Suprapubic skin (tissue), 4 donors: ENCODE measurements around the gene OR4K15. TPM values are rescaled to one million over a fixed set of nuclear protein-coding genes. Genes with fewer than 3 reads are reported as not detected.

Experiments
- DNase-seq, 2 donors: peaks; one replicate each; pipeline ENCODE4 v3.0.0-alpha.2; 2019; ENCODE audit warnings: low spot score in 2 of 2
- H3K27ac ChIP-seq: fragments of 200-600 bp; sonication (generic); one replicate; pipeline ENCODE4 v1.5.1; 2019
- H3K27me3 ChIP-seq: fragments of 200-600 bp; sonication (generic); one replicate; pipeline ENCODE4 v1.5.1; 2019
- H3K36me3 ChIP-seq: fragments of 200-600 bp; sonication (generic); one replicate; pipeline ENCODE4 v1.5.1; 2019
- H3K4me1 ChIP-seq: fragments of 200-600 bp; sonication (generic); one replicate; pipeline ENCODE4 v1.5.1; 2019
- H3K4me3 ChIP-seq: fragments of 200-600 bp; sonication (generic); one replicate; pipeline ENCODE4 v1.5.1; 2019; ENCODE audit warnings: mild to moderate bottlenecking
- H3K9me3 ChIP-seq: fragments of 200-600 bp; sonication (generic); one replicate; pipeline ENCODE4 v1.5.1; 2019
- CTCF ChIP-seq, 2 donors: fragments of 200-600 bp in 1 of 2; fragments of 450-650 bp in 1 of 2; sonication (generic) in 1 of 2; IDR thresholded peaks; one replicate each; pipeline ENCODE4 v1.5.1; 2016 to 2019; ENCODE audit warnings: antibody characterized with exemption in 2 of 2, mild to moderate bottlenecking in 1 of 2, moderate library complexity in 1 of 2
- EP300 ChIP-seq: sonication (generic); formaldehyde crosslinking; IDR thresholded peaks from one replicate; pipeline ENCODE4 v1.6.1; 2017; ENCODE audit warnings: antibody characterized with exemption
- POLR2A ChIP-seq, 2 donors: fragments of 450-650 bp; IDR thresholded peaks; one replicate each; pipeline ENCODE4 v1.6.1; 2017; ENCODE audit warnings: antibody characterized with exemption in 2 of 2, mild to moderate bottlenecking in 2 of 2, moderate library complexity in 2 of 2
- POLR2AphosphoS5 ChIP-seq, 3 donors: sonication (generic); formaldehyde crosslinking; IDR thresholded peaks; one replicate each; pipeline ENCODE4 v1.6.1; 2017; ENCODE audit warnings: antibody characterized with exemption in 3 of 3
- WGBS: methylation state at CpG from one replicate; pipeline ENCODE4 v1.1.5; 2018; 5-methylcytosine and 5-hydroxymethylcytosine counted together
- total RNA-seq, 4 donors: library from RNA; depleted of rRNA; stranded (reverse); fragments of >200 nt; gene quantifications; one replicate each; pipeline ENCODE4 v1.1.0, GENCODE V29; 2016

The OR4K15 gene
- total RNA-seq, 4 donors from 2014 or later = not detected

GRCh38 chr14:20019257-20019865 lies 44.0 kb downstream of the OR4K15 start, which contains the start of gene OR4K14:
OR4K14 (minus strand) TSS chr14:20019307; CDS start chr14:20015193, 4,114 bp downstream.
- H3K36me3 ChIP-seq = no peaks in the 10 kb centered on the region
- DNase-seq = no peak
- H3K27me3 ChIP-seq = no peaks in the 10 kb centered on the region
- no peak within 1 kb of the TSS for H3K27ac ChIP-seq
- no peaks in the 10 kb centered on the region for H3K4me1 ChIP-seq
- H3K9me3 ChIP-seq = no peaks in the 10 kb centered on the region
- no peak within 1 kb of the TSS for H3K4me3 ChIP-seq
- WGBS = 63% methylated on average over 2 of the region's 2 CpGs
- TF ChIP-seq POLR2AphosphoS5 (IDR thresholded peaks at IDR 0.05) (no peak), POLR2A (IDR thresholded peaks at IDR 0.05) (no peak), EP300 (no peak), CTCF (IDR thresholded peaks at IDR 0.05) (no peak)

Other genes with a start within 250 kb of the OR4K15 start
- gene OR4Q3, start 232.0 kb upstream of the OR4K15 start, total RNA-seq = not detected
- gene OR4M1, start 202.1 kb upstream of the OR4K15 start, total RNA-seq = not detected
- gene OR4N2, start 171.8 kb upstream of the OR4K15 start, total RNA-seq = not detected
- gene OR4K2, start 100.4 kb upstream of the OR4K15 start, total RNA-seq = under 1 TPM in 1 of 4 donors, not detected in 3; 0.04 TPM
- gene OR4K5, start 55.0 kb upstream of the OR4K15 start, total RNA-seq = not detected
- gene OR4K1, start 44.7 kb upstream of the OR4K15 start, total RNA-seq = not detected
- not detected for gene OR4Q2, start 26.6 kb downstream of the OR4K15 start, total RNA-seq
- not detected for gene OR4K14, start 43.7 kb downstream of the OR4K15 start, total RNA-seq
- not detected for gene OR4K13, start 60.4 kb downstream of the OR4K15 start, total RNA-seq
- gene OR4L1, start 84.5 kb downstream of the OR4K15 start, total RNA-seq = not detected
- not detected for gene OR4K17, start 135.1 kb downstream of the OR4K15 start, total RNA-seq
- not detected for gene OR4N5, start 163.2 kb downstream of the OR4K15 start, total RNA-seq
- gene OR11G2, start 215.3 kb downstream of the OR4K15 start, total RNA-seq = not detected
- not detected for gene OR11H6, start 248.1 kb downstream of the OR4K15 start, total RNA-seq